ENCODE results near the gene TENM3. TPM values are rescaled to one million over a fixed set of nuclear protein-coding genes. Genes with fewer than 3 reads are reported as not detected.

The TENM3 gene
- total and polyA plus RNA-seq, 2 of the 8 experiments (the other 6 are each of a cell fraction or from before 2014, with no cell fraction given) = 36.9 to 69.3 TPM

GRCh38 chr4:182351485-182351884 is 108.3 kb downstream of the TENM3 start:
- Histone ChIP-seq H4K91ac (replicated peaks; ENCODE audit: insufficient read length, low read length) (no peak overlapping the region), H2BK120ac (replicated peaks; ENCODE audit: low read depth, low read length) (no peak overlapping the region), H3K36me3 (ENCODE audit: control insufficient read depth in 2 of 4, insufficient read depth in 4 of 4, low read length in 3 of 4) (no peaks in the 10 kb centered on the region), H3K14ac (ENCODE audit: insufficient read length) (no peak overlapping the region), H3K79me2 (ENCODE audit: control insufficient read depth in 1 of 2, insufficient read depth in 2 of 2, low read length in 2 of 2) (no peaks in the 10 kb centered on the region), H3K18ac (ENCODE audit: extremely low read depth, low read length) (no peak overlapping the region), H3K9me3 (ENCODE audit: insufficient read depth in 2 of 2, low read depth in 1 of 2, low read length in 1 of 2) (no peaks in the 10 kb centered on the region), H4K8ac (ENCODE audit: extremely low read depth, insufficient read depth, low read length) (no peak overlapping the region), H3K4me2 (ENCODE audit: insufficient read depth in 1 of 2, low read depth in 2 of 2, low read length in 2 of 2) (no peak overlapping the region), H3K4ac (replicated peaks; ENCODE audit: insufficient read length, low read depth, low read length) (no peak overlapping the region), H2AFZ (ENCODE audit: low read length) (no peak overlapping the region), H2BK20ac (ENCODE audit: low read length) (no peak overlapping the region), H3K23me2 (ENCODE audit: low read depth, low read length) (no peaks in the 10 kb centered on the region), H3K23ac (ENCODE audit: insufficient read length) (no peak overlapping the region), H2BK15ac (ENCODE audit: low read length) (no peak overlapping the region; the same call in 1 of the 2 replicates), H4K20me1 (replicated peaks in 1 of 2; ENCODE audit: control insufficient read depth in 1 of 2, insufficient read depth in 2 of 2, low read length in 2 of 2) (no peaks in the 10 kb centered on the region), H3K56ac (replicated peaks; ENCODE audit: insufficient read length, low read depth, low read length) (no peak overlapping the region), H3K4me1 (replicated peaks in 1 of 4; ENCODE audit: control insufficient read depth in 3 of 4, insufficient read depth in 4 of 4, low read length in 3 of 4) (peaks cover 0 to 12% (median 3%) of the 10 kb centered on the region in 4 experiments; a peak in 5 of 7 replicates), H3K4me3 (ENCODE audit: extremely low read depth in 1 of 4, insufficient read depth in 2 of 4, low read depth in 3 of 4, low read length in 4 of 4) (no peak overlapping the region), H3K27me3 (replicated peaks in 1 of 4; ENCODE audit: control insufficient read depth in 3 of 4, extremely low read depth in 1 of 4, insufficient read depth in 3 of 4, low read length in 3 of 4) (no peaks in the 10 kb centered on the region), H3K79me1 (ENCODE audit: low read depth, low read length) (no peaks in the 10 kb centered on the region), H3K27ac (ENCODE audit: low read depth, low read length) (no peak overlapping the region), H3K9ac (replicated peaks in 1 of 4; ENCODE audit: extremely low read depth in 1 of 4, low read depth in 3 of 4, low read length in 3 of 4) (no peak overlapping the region), H4K5ac (ENCODE audit: insufficient read length, low read depth, low read length) (no peak overlapping the region), H2BK5ac (ENCODE audit: low read depth, low read length) (no peak overlapping the region), H2BK12ac (ENCODE audit: low read depth, low read length) (no peak overlapping the region), H2AK5ac (ENCODE audit: low read depth, low read length) (no peak overlapping the region)
- FAIRE-seq = no peak
- ChIA-PET CTCF (ENCODE audit: partially characterized antibody) (no interaction called here), POLR2A (ENCODE audit: partially characterized antibody) (no interaction called here)
- WGBS, 2 experiments (ENCODE audit: extremely low coverage in 1 of 2, insufficient coverage in 1 of 2, insufficient read length in 1 of 2, insufficient replicate concordance in 2 of 2, low coverage in 1 of 2, low lambda C conversion rate in 2 of 2, missing lambda C conversion rate in 1 of 2) = 90% methylated on average over 12 of the region's 12 CpGs; no CpG with 5 or more reads in 1 of the 2 experiments
- no peak for DNase-seq (ENCODE audit: low read depth in 1 of 2, low spot score in 2 of 2)
- TF ChIP-seq TCF12 (IDR thresholded peaks at IDR 0.05; ENCODE audit: low read depth, low read length) = no peak
- no peak for TF ChIP-seq PHF8 (conservative IDR thresholded peaks at IDR 0.05; ENCODE audit: low read depth, low read length)
- no peak for TF ChIP-seq CTBP2 (IDR thresholded peaks at IDR 0.05; ENCODE audit: borderline replicate concordance, insufficient read depth, insufficient read length, low read length)
- TF ChIP-seq POLR2A (IDR thresholded peaks at IDR 0.05; ENCODE audit: control extremely low read depth in 1 of 2, low read depth in 2 of 2, low read length in 2 of 2) = no peak
- TF ChIP-seq BACH1 (IDR thresholded peaks at IDR 0.05; ENCODE audit: low read length) = no peak
